HepG2 (cell line): ENCODE measurements around the gene MEGF6. TPM values are rescaled to one million over a fixed set of nuclear protein-coding genes. Genes with fewer than 3 reads are reported as not detected.

ENCODE experiments used
- ARNT2 ChIP-seq: sonication (generic); formaldehyde crosslinking; IDR thresholded peaks from 2 replicates; pipeline ENCODE4 v1.8.0; 2022; ENCODE audit warnings: mild to moderate bottlenecking, low read depth, missing genetic modification reagents, moderate library complexity
- EHMT2 ChIP-seq: fragments of 200-600 bp; sonication (generic); IDR thresholded peaks from 2 replicates; pipeline ENCODE4 v1.7.0; 2017; ENCODE audit warnings: antibody characterized with exemption, low read depth, low read length, borderline replicate concordance
- HDAC2 ChIP-seq: sonication (generic); formaldehyde crosslinking; IDR thresholded peaks from 2 replicates; pipeline ENCODE4 v1.4.0; 2020; ENCODE audit warnings: missing genetic modification reagents
- IRX3 ChIP-seq: sonication (generic); formaldehyde crosslinking; IDR thresholded peaks from 2 replicates; pipeline ENCODE4 v1.8.1; 2023; ENCODE audit warnings: mild to moderate bottlenecking, low read depth, missing genetic modification reagents, borderline replicate concordance
- NFYC ChIP-seq: IDR thresholded peaks from 2 replicates; pipeline ENCODE4 v1.6.1; 2016; ENCODE audit warnings: missing genetic modification reagents, missing compliant biosample characterization
- SALL2 ChIP-seq: sonication (generic); formaldehyde crosslinking; IDR thresholded peaks from 2 replicates; pipeline ENCODE4 v1.8.1; 2023; ENCODE audit warnings: mild to moderate bottlenecking, missing genetic modification reagents, inconsistent platforms
- SP2 ChIP-seq: sonication (generic); formaldehyde crosslinking; IDR thresholded peaks from 2 replicates; pipeline ENCODE4 v1.5.1; 2020; ENCODE audit warnings: mild to moderate bottlenecking, missing genetic modification reagents
- ZBTB40 ChIP-seq, 2 experiments: fragments of 450-650 bp in 1 of 2; sonication (generic) in 1 of 2; formaldehyde crosslinking in 1 of 2; IDR thresholded peaks; 2 replicates each; pipeline versions ENCODE4 v1.6.1 to v1.8.0; 2016 to 2022; ENCODE audit warnings: antibody characterized with exemption in 1 of 2, mild to moderate bottlenecking in 1 of 2, missing genetic modification reagents in 1 of 2
- ZFX ChIP-seq: sonication (generic); formaldehyde crosslinking; IDR thresholded peaks from 2 replicates; pipeline ENCODE4 v1.4.0; 2020; ENCODE audit warnings: mild to moderate bottlenecking, low read depth, missing genetic modification reagents, moderate library complexity
- ZFY ChIP-seq: sonication (generic); formaldehyde crosslinking; IDR thresholded peaks from 2 replicates; pipeline ENCODE4 v1.4.0; 2020; ENCODE audit warnings: missing genetic modification reagents
- ZNF205 ChIP-seq: IDR thresholded peaks from 2 replicates; pipeline ENCODE4 v1.6.1; 2018; ENCODE audit warnings: missing biosample characterization, missing genetic modification reagents
- polyA plus RNA-seq, 8 experiments: library from polyadenylated mRNA; depleted of rRNA in 3 of 8; stranded (reverse) in 7 of 8; unstranded in 1 of 8; fragments of >200 nt; fragmentation: Illumina TruSeq in 4 of 8; extraction: Trizol in 4 of 8; gene quantifications; 2 replicates each; pipeline versions ENCODE4 v1.2.1 to v1.2.3, GENCODE V29; 2011 to 2016; ENCODE audit warnings: low read depth in 4 of 8, missing spikeins in 1 of 8, mixed read lengths in 1 of 8; ENCODE audit not compliant: insufficient read depth in 1 of 8
- total RNA-seq, 5 experiments: library from RNA; depleted of rRNA; stranded (reverse); fragments of >200 nt; fragmentation: Illumina TruSeq; extraction: Trizol; gene quantifications; 2 replicates each; pipeline ENCODE4 v1.2.3, GENCODE V29; 2016; ENCODE audit warnings: low read depth in 1 of 5
- TF ChIP-seq, protein P1 (sequence below): IDR thresholded peaks from 2 replicates; pipeline ENCODE4 v1.6.1; 2016; ENCODE audit warnings: missing compliant biosample characterization, missing genetic modification reagents, borderline replicate concordance
- TF ChIP-seq, protein P2 (sequence below): IDR thresholded peaks from 2 replicates; pipeline ENCODE4 v1.6.1; 2016; ENCODE audit warnings: low read depth, borderline replicate concordance
- TF ChIP-seq, protein P3 (sequence below): sonication (generic); formaldehyde crosslinking; IDR thresholded peaks from 2 replicates; pipeline ENCODE4 v1.4.0; 2020; ENCODE audit warnings: missing genetic modification reagents

MEGF6 gene
- total and polyA plus RNA-seq, 2 of the 13 experiments (the other 11 are each of a cell fraction or from before 2014, with no cell fraction given): 1.9 TPM

DNA sequence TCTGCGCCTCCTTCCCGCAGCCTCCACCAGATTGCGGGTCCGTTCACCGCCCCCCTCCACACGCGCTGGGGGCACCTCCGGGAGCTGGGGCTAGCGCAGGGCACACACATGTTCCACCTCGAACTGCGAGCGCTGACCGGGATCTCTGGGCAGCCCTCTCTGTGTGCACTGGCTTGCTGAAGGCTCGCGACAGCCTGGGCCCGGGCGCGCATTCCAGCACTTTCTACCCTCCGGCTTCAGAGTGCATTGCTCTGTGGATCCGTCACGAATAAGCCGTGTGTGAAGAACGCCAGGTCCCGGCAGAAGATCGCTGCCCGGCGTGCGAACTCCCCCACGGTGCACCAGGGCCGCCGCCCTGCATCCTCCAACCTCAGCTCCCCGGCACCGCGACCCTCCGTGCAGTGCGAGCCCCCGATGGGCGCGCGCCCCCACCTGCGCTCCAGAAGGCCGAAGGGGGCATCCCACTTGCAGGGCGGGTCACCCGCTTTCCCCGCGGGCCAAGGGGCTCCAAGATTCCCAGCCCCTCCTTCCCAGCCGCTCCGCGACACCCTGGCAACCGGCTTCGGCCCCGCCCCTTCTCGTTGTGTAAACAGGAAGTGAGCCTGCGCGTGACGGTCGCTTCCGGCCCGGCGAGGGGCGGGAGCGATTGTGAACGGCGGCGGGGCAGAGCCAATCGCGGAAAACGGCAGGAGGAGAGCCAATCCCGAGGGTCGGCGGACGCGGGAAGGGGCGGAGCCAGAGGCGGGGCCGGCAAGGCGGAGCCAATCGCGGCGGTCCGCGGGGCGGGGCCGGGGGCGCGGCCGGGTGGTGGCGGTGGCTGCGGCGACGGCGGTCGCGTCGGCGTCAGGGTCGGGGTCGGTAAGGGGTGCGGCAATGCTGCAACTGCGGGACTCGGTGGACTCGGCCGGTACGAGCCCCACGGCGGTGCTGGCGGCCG lies 13.2 kb upstream of the MEGF6 start, which contains the start of gene TPRG1L (continued):
- TF ChIP-seq, protein P1, sequence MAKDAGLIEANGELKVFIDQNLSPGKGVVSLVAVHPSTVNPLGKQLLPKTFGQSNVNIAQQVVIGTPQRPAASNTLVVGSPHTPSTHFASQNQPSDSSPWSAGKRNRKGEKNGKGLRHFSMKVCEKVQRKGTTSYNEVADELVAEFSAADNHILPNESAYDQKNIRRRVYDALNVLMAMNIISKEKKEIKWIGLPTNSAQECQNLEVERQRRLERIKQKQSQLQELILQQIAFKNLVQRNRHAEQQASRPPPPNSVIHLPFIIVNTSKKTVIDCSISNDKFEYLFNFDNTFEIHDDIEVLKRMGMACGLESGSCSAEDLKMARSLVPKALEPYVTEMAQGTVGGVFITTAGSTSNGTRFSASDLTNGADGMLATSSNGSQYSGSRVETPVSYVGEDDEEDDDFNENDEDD (CRISPR knock-in tag): peak; percentile 25; the same call in 1 of the 2 replicates
- TF ChIP-seq, protein P2, sequence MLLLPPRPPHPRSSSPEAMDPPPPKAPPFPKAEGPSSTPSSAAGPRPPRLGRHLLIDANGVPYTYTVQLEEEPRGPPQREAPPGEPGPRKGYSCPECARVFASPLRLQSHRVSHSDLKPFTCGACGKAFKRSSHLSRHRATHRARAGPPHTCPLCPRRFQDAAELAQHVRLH (CRISPR knock-in tag): no peak
- TF ChIP-seq, protein P3, sequence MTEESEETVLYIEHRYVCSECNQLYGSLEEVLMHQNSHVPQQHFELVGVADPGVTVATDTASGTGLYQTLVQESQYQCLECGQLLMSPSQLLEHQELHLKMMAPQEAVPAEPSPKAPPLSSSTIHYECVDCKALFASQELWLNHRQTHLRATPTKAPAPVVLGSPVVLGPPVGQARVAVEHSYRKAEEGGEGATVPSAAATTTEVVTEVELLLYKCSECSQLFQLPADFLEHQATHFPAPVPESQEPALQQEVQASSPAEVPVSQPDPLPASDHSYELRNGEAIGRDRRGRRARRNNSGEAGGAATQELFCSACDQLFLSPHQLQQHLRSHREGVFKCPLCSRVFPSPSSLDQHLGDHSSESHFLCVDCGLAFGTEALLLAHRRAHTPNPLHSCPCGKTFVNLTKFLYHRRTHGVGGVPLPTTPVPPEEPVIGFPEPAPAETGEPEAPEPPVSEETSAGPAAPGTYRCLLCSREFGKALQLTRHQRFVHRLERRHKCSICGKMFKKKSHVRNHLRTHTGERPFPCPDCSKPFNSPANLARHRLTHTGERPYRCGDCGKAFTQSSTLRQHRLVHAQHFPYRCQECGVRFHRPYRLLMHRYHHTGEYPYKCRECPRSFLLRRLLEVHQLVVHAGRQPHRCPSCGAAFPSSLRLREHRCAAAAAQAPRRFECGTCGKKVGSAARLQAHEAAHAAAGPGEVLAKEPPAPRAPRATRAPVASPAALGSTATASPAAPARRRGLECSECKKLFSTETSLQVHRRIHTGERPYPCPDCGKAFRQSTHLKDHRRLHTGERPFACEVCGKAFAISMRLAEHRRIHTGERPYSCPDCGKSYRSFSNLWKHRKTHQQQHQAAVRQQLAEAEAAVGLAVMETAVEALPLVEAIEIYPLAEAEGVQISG (CRISPR knock-in tag): peak; percentile 70
- peak; percentile 19; the same call in 1 of the 2 replicates for TF ChIP-seq ZNF205 (CRISPR knock-in tag)
- TF ChIP-seq HDAC2: peak; percentile 59; the same call in 1 of the 2 replicates
- peak; percentile 71; the same call in 1 of the 2 replicates for TF ChIP-seq ZFX (CRISPR knock-in tag)
- TF ChIP-seq IRX3 (CRISPR knock-in tag): no peak
- peak; percentile 88 for TF ChIP-seq SALL2
- TF ChIP-seq SP2 (CRISPR knock-in tag): peak; percentile 92
- TF ChIP-seq ZBTB40 (IDR thresholded peaks at IDR 0.05): peak; percentile 77
- TF ChIP-seq ZBTB40 (CRISPR knock-in tag; IDR thresholded peaks at IDR 0.05): peak; percentile 58; the same call in 1 of the 2 replicates
- peak; percentile 90 for TF ChIP-seq NFYC (CRISPR knock-in tag)
- TF ChIP-seq EHMT2: no peak
- TF ChIP-seq ZFY (CRISPR knock-in tag): peak; percentile 68
- peak; percentile 35; the same call in 1 of the 2 replicates for TF ChIP-seq ARNT2 (CRISPR knock-in tag)
